Keratinocyte (primary cell): ENCODE data around the gene OR10C1. TPM values are rescaled to one million over a fixed set of nuclear protein-coding genes. Genes with fewer than 3 reads are reported as not detected.

Experiments
- DNase-seq: peaks from one replicate; pipeline ENCODE4 v3.0.0-alpha.2; 2011; ENCODE audit warnings: low read depth, missing footprints, low spot score
- FAIRE-seq: peaks from 2 replicates; lab custom pipeline; 2011; peaks lifted over from hg19 to GRCh38; lab: Jason Lieb, UNC
- H2AFZ ChIP-seq: 2 replicates; pipeline ENCODE4 v1.6.0; 2012; ENCODE audit warnings: low read length, control low read depth, inconsistent platforms; ENCODE audit not compliant: control insufficient read depth
- H3K27ac ChIP-seq: 2 replicates; pipeline ENCODE4 v1.5.1; 2011; ENCODE audit warnings: low read length; ENCODE audit not compliant: control insufficient read depth, insufficient read depth
- H3K27me3 ChIP-seq: 3 replicates; pipeline ENCODE4 v1.6.0; 2011; ENCODE audit warnings: low read length; ENCODE audit not compliant: control insufficient read depth, insufficient read depth; ENCODE audit errors: extremely low read depth
- H3K36me3 ChIP-seq, 2 experiments: 2 replicates in 1 of 2; 3 replicates in 1 of 2; pipeline ENCODE4 v1.5.1; 2011; ENCODE audit warnings: low read length in 2 of 2, mild to moderate bottlenecking in 1 of 2; ENCODE audit not compliant: control insufficient read depth in 2 of 2, insufficient read depth in 2 of 2; ENCODE audit errors: extremely low read depth in 1 of 2
- H3K4me1 ChIP-seq: 3 replicates; pipeline ENCODE4 v1.5.1; 2011; ENCODE audit warnings: low read length; ENCODE audit not compliant: control insufficient read depth, insufficient read depth; ENCODE audit errors: extremely low read depth
- H3K4me2 ChIP-seq: 3 replicates; pipeline ENCODE4 v1.6.0; 2011; ENCODE audit warnings: low read depth, low read length; ENCODE audit not compliant: control insufficient read depth, insufficient read depth; ENCODE audit errors: extremely low read depth
- H3K4me3 ChIP-seq, 3 experiments: fragments of 200-600 bp in 1 of 3; sonication (generic) in 1 of 3; 2 replicates in 2 of 3; 3 replicates in 1 of 3; pipeline ENCODE4 v1.5.1; 2011 to 2016; ENCODE audit warnings: low read length in 3 of 3, mild to moderate bottlenecking in 3 of 3, control low read depth in 2 of 3, inconsistent platforms in 1 of 3, low read depth in 1 of 3, mixed read lengths in 1 of 3, mixed run types in 1 of 3, moderate library complexity in 1 of 3; ENCODE audit not compliant: control insufficient read depth in 2 of 3, insufficient read depth in 2 of 3; ENCODE audit errors: extremely low read depth in 1 of 3
- H3K79me2 ChIP-seq: 2 replicates; pipeline ENCODE4 v1.6.0; 2012; ENCODE audit warnings: low read length; ENCODE audit not compliant: control insufficient read depth, insufficient read depth
- H3K9ac ChIP-seq: 3 replicates; pipeline ENCODE4 v1.6.0; 2011; ENCODE audit warnings: low read length; ENCODE audit not compliant: control insufficient read depth, insufficient read depth; ENCODE audit errors: extremely low read depth
- H3K9me1 ChIP-seq: 3 replicates; pipeline ENCODE4 v1.6.0; 2011; ENCODE audit warnings: low read length; ENCODE audit not compliant: control insufficient read depth, insufficient read depth; ENCODE audit errors: extremely low read depth
- H3K9me3 ChIP-seq: 2 replicates; pipeline ENCODE4 v1.5.1; 2012; ENCODE audit warnings: low read depth, low read length; ENCODE audit not compliant: control insufficient read depth
- H4K20me1 ChIP-seq: 3 replicates; pipeline ENCODE4 v1.6.0; 2011; ENCODE audit warnings: low read length; ENCODE audit not compliant: control insufficient read depth, insufficient read depth; ENCODE audit errors: extremely low read depth
- CTCF ChIP-seq, 3 experiments: IDR thresholded peaks in 1 of 3; conservative IDR thresholded peaks in 1 of 3; optimal IDR thresholded peaks in 1 of 3; 2 replicates in 2 of 3; 3 replicates in 1 of 3; pipeline versions ENCODE3 to v1.5.1; 2011; ENCODE audit warnings: low read length in 3 of 3, mild to moderate bottlenecking in 3 of 3, moderate library complexity in 2 of 3, control low read depth in 1 of 3, inconsistent platforms in 1 of 3; ENCODE audit not compliant: insufficient read depth in 2 of 3; ENCODE audit errors: extremely low read depth in 1 of 3
- EZH2 ChIP-seq: IDR thresholded peaks from one replicate; pipeline ENCODE4 v1.6.1; 2012; ENCODE audit warnings: inconsistent platforms, mild to moderate bottlenecking, low read length, moderate library complexity
- dilution Hi-C: fragments of 300-500 bp; cut with MboI; formaldehyde crosslinking; loops from one replicate; pipeline ENCODE4 v1.7.0; 2020; ENCODE audit warnings: low sequenced_read_pairs; ENCODE audit not compliant: extremely low pct_ligation_motif_present
- polyA plus RNA-seq, 5 experiments: library from polyadenylated mRNA; depleted of rRNA in 3 of 5; stranded (reverse) in 3 of 5; stranded (forward) in 1 of 5; unstranded in 1 of 5; fragments of >200 nt; gene quantifications; 1 replicate in 1 of 5; 2 replicates in 3 of 5; 3 replicates in 1 of 5; pipeline versions ENCODE4 v1.2.1 to v1.2.3, GENCODE V29; 2011 to 2012; ENCODE audit warnings: missing spikeins in 2 of 5, low read depth in 1 of 5, low replicate concordance in 1 of 5

The OR10C1 gene
- polyA plus RNA-seq, 1 donor (not counting 4 experiments of a cell fraction or from before 2014, with no cell fraction given) = not detected

- Histone ChIP-seq H3K9ac (no peak overlapping the region), H3K79me2 (no peaks in the 10 kb centered on the region), H3K4me3 (no peak overlapping the region), H3K4me2 (no peak overlapping the region), H3K27ac (no peak overlapping the region), H3K27me3 (no peaks in the 10 kb centered on the region), H4K20me1 (no peaks in the 10 kb centered on the region), H3K9me3 (no peaks in the 10 kb centered on the region), H3K36me3 (no peaks in the 10 kb centered on the region), H2AFZ (no peak overlapping the region), H3K9me1 (no peaks in the 10 kb centered on the region), H3K4me1 (no peaks in the 10 kb centered on the region)
- dilution Hi-C loops = no loop called here
- TF ChIP-seq CTCF (optimal IDR thresholded peaks at IDR 0.05 in 1 of 3, IDR thresholded peaks at IDR 0.05 in 1 of 3, conservative IDR thresholded peaks at IDR 0.05 in 1 of 3; ENCODE audit: extremely low read depth in 1 of 3, insufficient read depth in 2 of 3, low read length in 3 of 3) (no peak), EZH2 (no peak)
- FAIRE-seq = no peak
- no peak for DNase-seq
Observed at GRCh38 chr6:29490055-29490454, 50.9 kb downstream of the OR10C1 start.

- no peak overlapping the region for H3K27ac ChIP-seq
- H3K36me3 ChIP-seq = no peaks in the 10 kb centered on the region
- no peak overlapping the region for H3K4me3 ChIP-seq
- no peaks in the 10 kb centered on the region for H3K4me1 ChIP-seq
- H4K20me1 ChIP-seq = no peaks in the 10 kb centered on the region
- H3K27me3 ChIP-seq = no peaks in the 10 kb centered on the region
- H3K4me2 ChIP-seq = no peak overlapping the region
- no peak for DNase-seq
- no peaks in the 10 kb centered on the region for H3K9me3 ChIP-seq
- no peaks in the 10 kb centered on the region for H3K9me1 ChIP-seq
- dilution Hi-C loops = no loop called here
- H2AFZ ChIP-seq = no peak overlapping the region
- no peak overlapping the region for H3K9ac ChIP-seq
- no peak for FAIRE-seq
- TF ChIP-seq EZH2 = no peak
- TF ChIP-seq CTCF (optimal IDR thresholded peaks at IDR 0.05 in 1 of 3, IDR thresholded peaks at IDR 0.05 in 1 of 3, conservative IDR thresholded peaks at IDR 0.05 in 1 of 3; ENCODE audit: extremely low read depth in 1 of 3, insufficient read depth in 2 of 3, low read length in 3 of 3) = no peak
- no peaks in the 10 kb centered on the region for H3K79me2 ChIP-seq
Observed at GRCh38 chr6:29490552-29490951, 51.4 kb downstream of the OR10C1 start.

Other genes with a start within 250 kb of the OR10C1 start
- not detected in 3 replicates for gene OR14J1, start 137.6 kb upstream of the OR10C1 start, polyA plus RNA-seq
- not detected in 3 replicates for gene OR5V1, start 70.4 kb upstream of the OR10C1 start, polyA plus RNA-seq
- gene OR12D3, start 64.0 kb upstream of the OR10C1 start, polyA plus RNA-seq = not detected in 3 replicates
- gene OR12D2, start 43.7 kb upstream of the OR10C1 start, polyA plus RNA-seq = not detected in 3 replicates
- not detected in 3 replicates for gene OR12D1, start 24.4 kb upstream of the OR10C1 start, polyA plus RNA-seq
- gene OR11A1, start 17.8 kb downstream of the OR10C1 start, polyA plus RNA-seq = not detected in 3 replicates
- not detected in 3 replicates for gene OR2H1, start 17.8 kb downstream of the OR10C1 start, polyA plus RNA-seq
- gene MAS1L, start 48.6 kb downstream of the OR10C1 start, polyA plus RNA-seq = not detected in 3 replicates
- gene UBD, start 120.4 kb downstream of the OR10C1 start, polyA plus RNA-seq = not detected in 3 replicates
- not detected in 3 replicates for gene OR2H2, start 145.8 kb downstream of the OR10C1 start, polyA plus RNA-seq
- 10.4 to 18.9 TPM (median 18.9 TPM) in 3 replicates for gene GABBR1, start 193.9 kb downstream of the OR10C1 start, polyA plus RNA-seq
- not detected in 3 replicates for gene MOG, start 217.8 kb downstream of the OR10C1 start, polyA plus RNA-seq
- gene ZFP57, start 241.8 kb downstream of the OR10C1 start, polyA plus RNA-seq = 17.4 to 26.3 TPM (median 22.5 TPM) in 3 replicates